Skin epidermis (tissue), 12 donors: ENCODE data around the gene ZNF581.

Source experiments
- H3K27ac ChIP-seq, 21 experiments: fragments of 200-600 bp; sonication (generic) in 11 of 21; one replicate each; pipeline ENCODE4 v1.5.0; 2020; ENCODE audit warnings: mild to moderate bottlenecking in 3 of 21, inconsistent platforms in 2 of 21, moderate library complexity in 2 of 21
- H3K4me3 ChIP-seq, 7 experiments: fragments of 200-600 bp; sonication (generic) in 2 of 7; one replicate each; pipeline ENCODE4 v1.5.0; 2020; ENCODE audit warnings: inconsistent platforms in 2 of 7, mild to moderate bottlenecking in 2 of 7, moderate library complexity in 1 of 7

Gene ZNF581

GRCh38 chr19:55674459-55674840 lies 31.0 kb downstream of the ZNF581 start:
- Histone ChIP-seq H3K27ac (peak overlapping the region in 20 of 21 experiments; percentile 7 to 97 (median 92)), H3K4me3 (peak overlapping the region; percentile 60 to 99 (median 93))

DNA sequence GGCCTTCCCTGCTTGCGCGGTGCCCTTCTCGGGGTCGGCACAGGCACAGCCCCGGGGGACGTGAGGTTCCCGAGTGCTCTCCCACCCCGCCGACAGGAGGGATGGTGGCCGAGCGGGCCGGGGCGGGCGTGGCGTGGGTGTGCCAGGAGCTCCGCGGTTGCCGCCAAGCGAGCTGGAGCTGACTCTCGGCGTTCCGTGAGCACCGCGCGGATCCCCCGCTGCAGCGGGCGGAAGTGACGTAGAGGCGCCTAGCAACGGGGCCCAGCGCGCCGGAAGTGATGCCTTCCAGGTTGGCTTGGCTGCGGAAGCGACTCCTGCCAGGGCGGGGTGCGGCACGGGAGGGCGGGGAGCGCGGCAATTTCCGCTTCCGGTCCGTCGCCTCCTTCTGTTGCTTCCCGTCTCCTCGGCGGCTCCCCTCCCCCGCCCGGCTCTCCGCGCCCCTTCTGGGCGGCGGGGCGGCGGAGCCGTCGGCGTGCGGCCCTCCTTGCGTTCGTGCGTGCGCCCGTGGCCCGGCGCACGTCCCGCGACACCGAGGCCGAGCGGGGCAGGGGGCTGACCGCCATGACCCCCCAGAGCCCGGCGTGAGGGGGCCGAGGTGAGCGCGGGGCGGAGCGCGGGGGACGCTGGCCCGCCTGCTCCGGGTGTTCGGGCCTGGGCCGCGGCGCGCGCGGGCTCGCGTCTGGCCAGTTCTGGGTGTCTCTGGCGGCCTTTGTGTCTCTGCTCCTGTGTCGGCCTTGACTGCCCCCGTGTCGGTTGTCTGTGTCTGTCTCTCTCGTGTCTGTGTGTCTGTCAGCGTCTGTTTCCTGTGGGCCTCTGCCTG lies 31.6 kb downstream of the ZNF581 start, which contains the start of gene EPN1:
TSS of gene EPN1 (plus strand) at position 386 of the 820 bp plus-strand sequence. CDS start 3,402 bp downstream, outside the sequence.
- Histone ChIP-seq H3K27ac (peak within 1 kb of the TSS; percentile 81 to 97 (median 91)), H3K4me3 (peak within 1 kb of the TSS; percentile 60 to 99 (median 93))

DNA sequence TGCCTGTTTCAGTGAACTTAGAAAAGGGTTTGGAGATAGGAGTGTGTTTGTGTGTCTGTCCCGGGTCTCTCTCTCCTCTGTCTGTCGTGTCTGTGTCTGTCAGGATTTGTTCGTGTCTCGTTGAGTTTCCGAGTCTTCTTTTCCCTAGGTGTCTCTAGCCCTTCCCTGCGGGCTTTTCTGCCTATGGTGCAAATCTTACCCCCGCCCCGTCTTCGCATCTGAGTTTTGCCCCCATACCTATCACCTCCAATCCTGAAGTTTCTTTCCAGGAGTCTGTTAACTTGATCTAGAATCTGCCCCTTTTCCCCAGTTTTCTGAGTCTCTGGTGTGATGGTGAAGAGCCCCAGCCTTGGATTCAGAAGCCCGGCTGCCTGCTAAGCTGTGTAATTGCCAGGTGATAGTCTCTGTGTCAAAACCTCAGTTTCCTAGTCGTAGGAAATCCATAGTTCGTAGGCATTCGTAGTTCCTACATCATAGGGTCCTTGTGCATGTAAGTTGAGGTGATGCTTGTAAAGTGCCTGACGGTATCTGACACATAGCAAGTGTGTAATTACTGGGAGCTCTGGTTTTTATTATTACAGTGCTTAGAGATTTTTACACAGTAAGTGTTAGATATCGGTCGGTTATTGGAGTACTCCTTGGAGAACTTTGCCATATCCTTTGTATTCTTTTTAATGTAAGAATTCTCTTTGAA lies 32.4 kb downstream of the ZNF581 start:
- peak overlapping the region; percentile 60 to 99 (median 93) for H3K4me3 ChIP-seq

DNA sequence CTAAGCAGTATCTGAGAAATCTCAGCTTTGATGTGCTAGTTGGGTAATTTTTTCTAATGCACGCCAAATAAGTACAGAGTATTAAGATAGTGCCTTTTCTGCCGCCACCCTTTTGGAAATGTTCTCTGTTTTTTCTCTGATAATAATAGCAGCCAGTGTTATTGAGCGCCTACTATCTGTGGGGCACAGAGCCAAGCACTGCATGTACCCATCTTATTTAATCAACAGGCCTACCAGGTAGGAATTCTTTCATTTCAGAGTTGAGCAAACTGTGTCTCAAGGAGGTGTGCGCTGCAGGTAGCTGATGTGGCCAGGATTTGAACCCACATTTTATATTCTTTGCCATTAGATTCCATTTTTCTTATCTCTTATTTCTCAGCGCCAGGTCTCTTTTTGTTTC lies 32.9 kb downstream of the ZNF581 start:
- H3K27ac ChIP-seq = peak overlapping the region in 6 of 21 experiments; percentile 35 to 97 (median 86)
- H3K4me3 ChIP-seq = peak overlapping the region in 5 of 7 experiments; percentile 76 to 98 (median 93)

More for the DNA sequence above, 32.4 kb downstream of the ZNF581 start:
- peak overlapping the region; percentile 81 to 97 (median 91) for H3K27ac ChIP-seq

GRCh38 chr19:55676889-55677505 lies 33.5 kb downstream of the ZNF581 start:
- no peak overlapping the region for H3K4me3 ChIP-seq
- peak overlapping the region in 11 of 21 experiments; percentile 14 to 97 (median 35) for H3K27ac ChIP-seq

DNA sequence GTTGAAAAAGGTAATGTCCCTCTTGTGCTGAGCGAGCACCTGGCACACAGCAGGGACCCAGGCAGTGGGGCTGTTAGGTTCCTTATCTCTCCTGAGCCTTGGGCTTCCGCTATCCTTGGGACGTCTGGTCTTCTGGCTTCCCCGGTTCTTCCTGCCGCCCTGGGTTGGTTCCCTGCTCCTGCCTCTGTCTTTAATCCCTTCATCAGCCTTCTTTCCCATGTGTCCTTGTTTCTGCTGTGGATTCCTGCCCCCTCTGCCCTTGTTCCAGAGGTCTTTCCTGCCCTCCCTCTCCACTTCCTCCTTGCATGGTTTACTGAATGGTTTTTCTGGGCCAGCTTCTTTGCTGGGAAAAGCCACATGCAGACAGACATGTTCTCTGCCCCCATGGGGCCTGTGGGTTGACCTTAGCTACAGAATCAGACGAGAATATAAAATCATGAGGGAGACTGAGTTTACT lies 34.2 kb downstream of the ZNF581 start:
- H3K4me3 ChIP-seq = no peak overlapping the region
- H3K27ac ChIP-seq = peak overlapping the region in 13 of 21 experiments; percentile 2 to 58 (median 23)

DNA sequence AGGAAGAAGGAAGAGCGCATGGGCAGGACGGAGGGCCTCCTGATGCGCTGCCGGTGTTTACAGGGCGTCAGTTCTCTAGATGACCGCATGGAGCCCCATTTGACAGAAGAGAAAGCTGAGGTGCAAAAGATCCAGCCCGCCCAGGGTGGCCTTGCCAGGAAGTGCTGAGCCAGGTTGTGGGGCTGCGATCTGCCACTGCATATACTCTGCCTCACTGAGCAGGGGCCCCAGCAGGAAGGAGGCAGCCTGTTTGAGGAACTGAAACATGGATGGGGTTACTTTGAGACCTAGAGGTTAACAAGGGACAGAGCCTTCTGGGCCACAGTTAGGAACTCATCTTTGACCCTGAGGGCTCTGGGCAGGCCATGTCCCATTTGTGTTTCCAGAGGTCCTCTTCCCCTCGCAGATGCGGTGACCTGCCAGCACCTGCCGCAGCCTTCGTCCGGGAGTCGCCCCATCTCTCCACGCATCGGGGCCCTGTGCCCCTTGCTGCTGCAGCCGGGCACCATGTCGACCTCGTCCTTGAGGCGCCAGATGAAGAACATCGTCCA lies 34.7 kb downstream of the ZNF581 start:
- H3K27ac ChIP-seq = peak overlapping the region in 10 of 21 experiments; percentile 3 to 58 (median 22)

GRCh38 chr19:55679343-55680257 lies 36.2 kb downstream of the ZNF581 start:
- no peak overlapping the region for H3K27ac ChIP-seq

More for the DNA sequence above, 34.7 kb downstream of the ZNF581 start:
- H3K4me3 ChIP-seq = no peak overlapping the region

GRCh38 chr19:55680339-55681130 lies 37.1 kb downstream of the ZNF581 start:
- Histone ChIP-seq H3K27ac (peak overlapping the region in 1 of 21 experiments; percentile 12), H3K4me3 (no peak overlapping the region)

More at GRCh38 chr19:55679343-55680257, 36.2 kb downstream of the ZNF581 start:
- no peak overlapping the region for H3K4me3 ChIP-seq

- Histone ChIP-seq H3K4me3 (no peak overlapping the region), H3K27ac (no peak overlapping the region)
Observed at GRCh38 chr19:55681131-55682092, 38.0 kb downstream of the ZNF581 start.

- Histone ChIP-seq H3K27ac (no peak overlapping the region), H3K4me3 (no peak overlapping the region)
Observed at GRCh38 chr19:55683449-55684261, 40.2 kb downstream of the ZNF581 start.

DNA sequence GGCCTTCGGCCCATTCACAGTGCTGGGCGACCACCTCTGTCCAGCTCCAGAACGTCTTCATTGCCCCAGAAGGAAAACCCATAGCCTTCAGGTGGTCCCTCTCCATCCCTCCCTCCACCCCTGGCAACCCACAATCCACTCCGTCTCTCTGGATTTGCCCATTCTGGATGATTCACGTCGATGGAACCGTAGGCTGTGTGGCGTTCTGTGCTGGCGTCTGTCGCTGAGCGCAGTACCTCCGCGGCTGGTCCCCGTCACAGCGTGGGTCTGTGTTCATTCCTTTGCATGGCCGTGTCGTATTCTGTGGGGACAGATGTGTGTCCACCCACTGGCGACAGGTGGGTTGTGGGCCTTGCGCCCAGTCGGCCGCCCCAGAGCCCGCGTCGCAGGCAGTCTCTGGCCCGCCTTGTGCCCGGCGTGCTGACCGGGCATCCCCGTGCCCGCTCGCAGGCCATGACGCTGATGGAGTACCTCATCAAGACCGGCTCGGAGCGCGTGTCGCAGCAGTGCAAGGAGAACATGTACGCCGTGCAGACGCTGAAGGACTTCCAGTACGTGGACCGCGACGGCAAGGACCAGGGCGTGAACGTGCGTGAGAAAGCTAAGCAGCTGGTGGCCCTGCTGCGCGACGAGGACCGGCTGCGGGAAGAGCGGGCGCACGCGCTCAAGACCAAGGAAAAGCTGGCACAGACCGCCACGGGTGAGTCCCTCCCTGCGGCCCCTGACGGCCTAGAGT lies 41.7 kb downstream of the ZNF581 start:
- Histone ChIP-seq H3K4me3 (no peak overlapping the region), H3K27ac (no peak overlapping the region)

DNA sequence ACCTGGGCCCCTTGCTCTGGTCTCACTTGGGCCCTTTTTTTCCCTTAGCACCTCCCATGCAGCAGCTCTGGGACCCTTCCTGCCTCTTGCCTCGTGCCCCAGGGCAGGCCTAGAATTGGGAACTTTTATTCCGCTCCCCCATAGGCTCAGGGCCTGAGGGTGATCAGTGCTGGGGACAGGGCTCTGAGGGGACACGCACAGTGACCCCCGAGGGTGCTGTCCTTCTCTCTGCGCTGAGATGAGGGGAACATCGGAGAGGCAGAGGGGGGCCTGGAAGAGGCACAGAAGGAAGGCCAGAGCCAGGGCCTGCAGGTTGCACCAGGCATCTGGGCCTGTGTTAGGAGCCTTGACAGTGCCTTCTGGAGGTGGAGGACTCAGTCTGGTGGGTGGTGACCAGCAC lies 42.3 kb downstream of the ZNF581 start:
- H3K4me3 ChIP-seq = no peak overlapping the region
- H3K27ac ChIP-seq = no peak overlapping the region

DNA sequence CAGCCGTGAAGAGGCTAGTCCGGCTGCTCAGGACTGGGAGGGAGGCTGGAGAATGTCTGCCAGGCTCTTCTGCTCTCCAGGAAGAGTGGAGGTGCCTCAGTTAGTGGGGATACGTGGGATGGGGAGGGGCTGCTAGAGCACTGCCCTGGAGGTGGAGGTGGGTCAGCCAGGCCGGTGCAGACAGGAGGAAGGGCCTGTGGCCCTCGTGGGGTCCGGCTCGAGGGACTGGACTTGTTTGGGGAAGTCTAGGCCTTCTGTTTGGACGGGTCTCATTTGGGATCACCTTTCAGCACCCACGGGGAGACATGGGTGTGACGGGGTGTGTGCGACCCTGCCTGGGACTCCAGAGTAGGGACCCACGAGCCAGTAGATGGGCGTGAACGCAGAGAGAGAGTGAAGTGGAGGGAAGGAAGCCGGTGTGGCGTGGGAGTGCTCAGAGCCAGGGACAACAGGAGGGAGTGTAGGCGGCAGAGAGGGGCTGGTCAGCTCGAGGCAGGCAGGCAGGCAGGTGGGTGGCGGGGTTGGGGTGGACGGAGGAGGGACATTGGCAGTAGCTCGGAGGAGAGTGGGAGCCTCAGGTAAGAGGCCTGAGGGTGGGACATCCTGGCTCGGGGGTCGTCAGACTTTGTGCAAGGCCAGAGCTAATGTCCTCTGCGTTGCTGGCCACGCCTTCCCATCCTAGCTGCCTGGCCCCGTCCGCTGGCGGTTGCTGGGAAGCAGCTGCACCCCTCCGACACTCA lies 43.0 kb downstream of the ZNF581 start:
- no peak overlapping the region for H3K27ac ChIP-seq

More for the DNA sequence above, 43.0 kb downstream of the ZNF581 start:
- no peak overlapping the region for H3K4me3 ChIP-seq
